HG02798 (cell line): ENCODE measurements around the gene FANCL.
"Not testable (repeated sequence)": the region's sequence is repeated elsewhere in the genome, so short reads cannot be mapped to it uniquely, and the experiment has no call there.

Experiments used
- ATAC-seq: cut with Tn5 transposase; IDR thresholded peaks from one replicate; pipeline ENCODE4 v1.9.1; 2021; ENCODE audit warnings: mild to moderate bottlenecking; ENCODE audit not compliant: unreplicated experiment, poor library complexity

FANCL gene

DNA sequence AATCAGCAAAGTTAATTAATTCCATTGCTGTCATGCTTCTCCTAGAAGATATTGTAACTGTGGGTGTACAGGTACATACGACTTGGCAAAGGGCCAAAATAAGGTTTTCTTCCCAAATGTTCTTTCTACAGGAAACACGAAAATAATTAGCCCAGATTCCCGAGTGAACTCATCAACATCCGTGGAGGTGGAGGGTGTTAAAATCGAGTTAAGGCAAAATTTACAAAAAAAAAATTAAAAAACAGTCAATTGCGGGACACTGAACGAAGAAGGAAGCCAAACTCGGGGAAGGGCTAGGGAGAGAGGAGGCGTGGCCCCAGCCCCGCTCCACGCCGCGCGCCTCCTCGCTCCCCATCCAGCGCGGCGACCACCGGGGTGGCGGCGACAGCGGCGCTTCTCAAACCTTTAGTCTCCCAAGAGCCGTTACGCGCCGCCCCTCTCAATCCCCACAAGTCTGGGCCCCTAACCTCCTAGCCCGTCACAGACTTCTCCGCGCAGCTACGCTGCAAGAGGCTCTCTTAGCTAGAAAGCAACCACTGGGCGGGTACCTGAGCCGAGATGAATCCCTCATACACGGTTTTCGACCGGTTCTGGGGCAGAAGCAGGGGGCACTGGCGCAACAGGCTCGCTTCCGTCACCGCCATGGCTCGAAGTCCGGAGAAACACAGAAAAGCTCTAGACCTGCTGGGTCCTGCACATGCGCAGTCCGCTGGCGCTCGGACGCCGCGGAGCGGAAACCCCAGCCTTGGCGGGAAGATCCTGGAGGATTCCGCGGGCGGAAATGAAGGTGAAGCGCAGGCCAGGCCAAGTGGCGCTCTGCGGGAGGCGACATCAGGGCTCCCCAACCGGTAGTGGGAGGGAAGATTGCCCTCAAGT is at the start of gene FANCL:
FANCL (minus strand) TSS at position 656 of the 876 bp plus-strand sequence; CDS start at position 644, 12 bp downstream.
- peak; percentile 85 for ATAC-seq

DNA sequence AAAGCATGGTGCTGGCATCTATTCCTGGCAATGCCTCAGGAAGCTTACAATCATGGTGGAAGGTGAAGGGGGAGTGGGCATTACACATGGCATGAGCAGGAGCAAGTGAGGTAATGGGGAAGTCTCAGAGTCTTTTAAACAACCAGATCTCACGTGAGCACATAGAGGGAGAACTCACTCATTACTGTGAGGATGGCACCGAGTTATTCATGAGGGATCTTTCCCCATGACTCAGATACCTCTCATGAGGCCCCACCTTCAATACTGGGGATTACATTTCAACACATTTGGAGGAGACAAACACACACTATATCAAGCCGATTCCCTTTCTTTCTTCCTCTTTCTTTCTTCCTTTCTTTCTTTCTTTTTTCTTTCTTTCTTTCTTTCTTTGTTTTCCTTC is 47.9 kb upstream of the FANCL start:
- ATAC-seq, result no peak

DNA sequence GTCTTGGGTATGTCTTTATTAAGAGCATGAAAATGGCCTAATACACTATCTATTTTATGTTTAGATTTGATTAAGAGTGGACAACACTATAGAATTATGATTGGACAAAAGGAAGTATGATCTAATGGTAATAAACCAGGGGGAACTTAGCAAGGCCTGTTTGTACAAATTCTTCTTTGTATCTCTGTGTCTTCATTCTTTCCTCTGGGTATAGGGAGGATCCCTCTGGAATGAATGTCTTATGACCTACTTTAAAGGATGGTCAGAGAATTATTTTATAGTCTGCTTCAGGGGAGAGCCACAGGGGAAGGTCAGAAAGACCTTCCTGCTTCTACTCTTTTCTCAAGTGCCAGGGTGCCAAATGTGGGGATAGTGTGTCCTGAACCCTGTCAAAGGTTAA is 42.8 kb upstream of the FANCL start:
- no peak for ATAC-seq

DNA sequence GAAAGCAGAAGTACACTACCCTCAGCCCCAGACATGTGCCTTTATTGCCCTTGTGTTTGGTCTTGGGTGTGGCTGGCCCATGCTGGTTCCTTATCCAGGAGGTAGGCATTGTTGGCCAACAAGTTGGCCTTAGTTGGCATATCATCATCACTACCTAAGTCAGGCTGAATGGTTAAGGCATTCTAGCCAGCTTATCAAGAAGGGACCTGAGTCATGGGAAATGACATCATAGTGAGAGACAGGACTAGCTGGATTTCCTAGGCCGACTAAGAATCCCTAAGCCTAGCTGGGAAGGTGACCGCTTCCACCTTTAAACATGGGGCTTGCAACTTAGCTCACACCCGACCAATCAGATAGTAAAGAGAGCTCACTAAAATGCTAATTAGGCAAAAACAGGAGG is 34.0 kb upstream of the FANCL start:
- not testable (repeated sequence) for ATAC-seq

DNA sequence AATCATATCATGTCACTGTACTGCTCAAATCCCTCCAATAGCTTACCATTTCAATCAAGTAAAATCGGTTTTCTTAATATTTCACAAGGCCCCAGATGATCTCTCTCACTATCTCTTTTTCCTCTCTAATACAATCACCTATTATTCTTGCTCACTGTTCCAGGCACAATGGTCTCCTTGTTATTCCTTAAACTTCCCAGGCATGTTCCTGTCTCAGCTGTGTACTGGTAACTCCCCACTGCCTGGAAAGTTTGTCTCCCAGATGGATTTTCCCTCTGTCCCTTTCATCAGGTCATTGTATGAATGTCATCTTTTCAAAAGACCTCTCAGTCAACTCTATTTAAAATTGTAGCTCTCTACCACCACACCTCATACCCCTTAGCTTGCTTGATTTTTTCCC is 30.7 kb upstream of the FANCL start:
- ATAC-seq, result no peak

DNA sequence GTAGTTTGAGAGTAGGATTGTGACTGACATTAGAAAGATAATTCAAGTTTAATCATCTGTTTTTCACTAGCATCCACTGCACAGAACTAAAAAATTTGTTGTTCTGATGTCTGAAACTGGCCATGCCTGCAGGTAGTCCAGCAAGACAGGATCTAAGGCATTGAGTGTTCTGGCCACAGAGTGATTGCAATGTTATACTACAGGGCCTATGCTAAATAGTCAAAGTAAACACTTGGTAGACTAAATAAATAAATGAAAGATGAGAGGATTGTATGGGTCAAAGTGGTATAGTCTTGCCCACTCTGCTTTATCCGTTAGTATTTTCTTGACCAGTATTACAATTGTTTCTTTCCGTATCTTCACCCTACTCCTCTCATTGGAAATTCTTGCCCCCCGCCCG is 27.6 kb upstream of the FANCL start:
- no peak for ATAC-seq

DNA sequence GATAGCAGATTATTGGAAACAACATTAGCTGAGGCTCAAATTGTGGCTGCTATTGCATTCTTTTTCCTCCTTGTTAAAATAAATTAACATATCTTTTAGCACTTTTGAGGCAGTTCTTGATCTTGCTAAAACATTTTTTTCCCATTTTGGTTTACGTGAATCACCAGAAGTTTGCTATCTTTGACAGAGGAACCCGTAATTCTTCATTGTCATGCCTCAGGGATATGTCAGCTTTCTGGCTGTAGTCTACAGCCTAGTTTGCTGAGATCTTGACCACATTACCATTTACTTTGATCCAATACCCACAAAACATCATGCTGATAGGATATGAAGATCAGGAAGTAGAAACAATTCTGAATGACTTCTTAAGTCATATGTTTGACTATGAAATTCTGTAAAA is 25.1 kb upstream of the FANCL start:
- ATAC-seq, result no peak

DNA sequence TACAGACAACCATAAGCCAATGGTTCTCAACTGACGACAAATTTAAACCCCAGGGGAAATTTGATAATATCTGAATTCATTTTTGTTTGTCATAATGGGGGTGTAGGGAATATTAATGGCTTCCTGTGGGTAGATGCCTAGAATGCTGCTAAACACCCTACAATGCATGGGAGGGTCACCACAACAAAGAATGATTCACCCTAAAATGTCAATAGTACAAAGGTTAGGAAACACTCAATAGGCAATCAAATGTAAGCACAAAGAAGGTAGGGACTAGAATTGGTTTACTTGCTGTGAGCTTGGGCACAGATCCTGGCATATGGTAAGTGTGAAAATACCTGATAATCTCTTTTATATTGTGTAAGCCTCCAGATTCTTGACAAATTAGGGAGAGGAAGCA is 20.1 kb upstream of the FANCL start:
- ATAC-seq, result no peak

DNA sequence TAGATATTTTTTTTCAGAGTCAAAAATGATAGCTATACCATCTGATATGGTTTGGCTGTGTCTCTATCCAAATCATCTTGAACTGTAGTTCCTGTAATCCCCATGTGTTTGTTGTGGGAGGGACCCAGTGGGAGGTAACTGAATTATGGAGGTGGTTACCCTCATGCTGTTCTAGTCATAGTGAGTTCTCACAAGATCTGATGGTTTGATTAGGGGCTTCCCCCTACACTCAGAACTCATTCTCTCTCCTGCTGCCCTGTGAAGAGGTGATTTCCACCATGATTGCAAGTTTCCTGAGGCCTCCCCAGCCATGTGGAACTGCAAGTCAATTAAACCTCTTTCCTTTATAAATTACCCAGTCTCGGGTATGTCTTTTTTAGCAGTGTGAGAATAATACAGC is 17.3 kb upstream of the FANCL start:
- peak; percentile 70 for ATAC-seq

DNA sequence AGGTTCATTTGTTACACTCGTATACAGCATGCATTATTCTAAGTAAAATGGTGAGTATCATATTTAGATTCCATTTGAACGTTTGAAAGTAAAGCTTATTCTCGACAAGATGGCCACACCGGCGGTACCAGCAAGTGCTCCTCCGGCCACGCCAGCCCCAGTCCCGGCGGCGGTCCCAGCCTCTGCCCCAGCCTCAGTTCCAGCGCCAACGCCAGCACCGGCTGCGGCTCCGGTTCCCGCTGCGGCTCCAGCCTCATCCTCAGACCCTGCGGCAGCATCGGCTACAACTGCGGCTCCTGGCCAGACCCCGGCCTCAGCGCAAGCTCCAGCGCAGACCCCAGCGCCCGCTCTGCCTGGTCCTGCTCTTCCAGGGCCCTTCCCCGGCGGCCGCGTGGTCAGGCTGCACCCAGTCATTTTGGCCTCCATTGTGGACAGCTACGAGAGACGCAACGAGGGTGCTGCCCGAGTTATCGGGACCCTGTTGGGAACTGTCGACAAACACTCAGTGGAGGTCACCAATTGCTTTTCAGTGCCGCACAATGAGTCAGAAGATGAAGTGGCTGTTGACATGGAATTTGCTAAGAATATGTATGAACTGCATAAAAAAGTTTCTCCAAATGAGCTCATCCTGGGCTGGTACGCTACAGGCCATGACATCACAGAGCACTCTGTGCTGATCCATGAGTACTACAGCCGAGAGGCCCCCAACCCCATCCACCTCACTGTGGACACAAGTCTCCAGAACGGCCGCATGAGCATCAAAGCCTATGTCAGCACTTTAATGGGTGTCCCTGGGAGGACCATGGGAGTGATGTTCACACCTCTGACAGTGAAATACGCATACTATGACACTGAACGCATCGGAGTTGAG is 10.4 kb upstream of the FANCL start:
- ATAC-seq, result not testable (repeated sequence)

DNA sequence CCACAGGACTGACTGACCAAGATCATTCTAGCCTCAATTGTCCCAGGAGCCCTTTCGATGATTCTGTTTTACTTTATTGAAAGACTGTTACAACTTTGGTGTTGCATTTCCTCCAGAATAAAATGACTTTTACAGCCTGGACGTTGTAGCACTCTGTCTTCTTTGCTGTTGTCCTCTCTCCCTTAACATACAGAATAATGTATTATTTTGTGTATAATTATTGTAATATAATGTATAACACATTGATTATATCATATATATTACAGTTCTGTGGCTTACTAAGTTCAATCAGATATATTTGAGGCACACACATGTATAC is 380 bp upstream of the FANCL start:
- ATAC-seq, result no peak

DNA sequence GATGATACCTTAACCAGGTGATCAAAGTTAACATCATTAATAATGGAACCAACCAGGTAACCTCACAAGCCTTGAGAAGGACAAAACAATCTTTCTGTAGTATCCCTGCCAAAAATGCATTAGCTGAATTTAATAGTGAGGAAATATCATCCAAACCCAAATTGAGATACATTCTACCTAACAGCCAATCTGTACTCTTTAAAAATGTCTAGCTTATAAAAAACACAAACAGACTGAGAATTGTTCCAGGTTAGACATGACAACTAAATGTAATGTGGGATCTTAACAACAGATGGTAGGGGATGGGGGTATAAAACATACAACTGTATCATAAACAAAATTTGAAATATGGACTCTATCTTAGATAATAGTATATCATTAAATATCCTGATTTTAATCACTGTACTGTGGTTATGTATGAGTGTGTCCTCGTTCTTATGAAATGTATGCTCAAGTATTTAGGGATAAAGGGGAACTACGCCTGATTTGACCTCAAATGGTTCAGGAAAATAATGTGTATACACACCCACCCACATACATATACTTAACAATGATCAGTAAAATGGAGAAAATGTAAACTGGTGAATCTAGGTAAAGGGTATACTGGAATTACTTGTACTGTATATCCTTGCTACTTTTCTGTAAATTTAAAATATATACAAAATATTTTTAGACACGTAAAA is 1.7 kb downstream of the FANCL start:
- no peak for ATAC-seq

DNA sequence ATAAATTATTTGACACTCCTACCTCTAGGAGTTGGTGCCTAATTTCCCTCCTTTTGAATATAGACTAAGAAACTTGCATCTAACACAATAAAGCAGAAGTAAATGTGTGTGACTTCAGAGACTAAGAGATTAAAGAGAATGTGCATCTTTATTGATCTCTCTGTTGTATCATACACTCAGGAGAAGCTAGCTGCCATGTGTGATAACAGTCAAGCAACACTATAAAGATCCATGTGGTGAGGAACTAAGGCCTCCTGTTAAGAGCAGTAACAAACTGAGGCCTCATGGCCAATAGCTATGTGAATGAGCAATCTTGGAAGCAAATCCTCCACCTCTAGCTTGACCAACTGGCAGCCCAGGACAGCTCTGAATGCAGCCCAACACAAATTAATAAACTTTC is 3.4 kb downstream of the FANCL start:
- peak; percentile 16 for ATAC-seq

DNA sequence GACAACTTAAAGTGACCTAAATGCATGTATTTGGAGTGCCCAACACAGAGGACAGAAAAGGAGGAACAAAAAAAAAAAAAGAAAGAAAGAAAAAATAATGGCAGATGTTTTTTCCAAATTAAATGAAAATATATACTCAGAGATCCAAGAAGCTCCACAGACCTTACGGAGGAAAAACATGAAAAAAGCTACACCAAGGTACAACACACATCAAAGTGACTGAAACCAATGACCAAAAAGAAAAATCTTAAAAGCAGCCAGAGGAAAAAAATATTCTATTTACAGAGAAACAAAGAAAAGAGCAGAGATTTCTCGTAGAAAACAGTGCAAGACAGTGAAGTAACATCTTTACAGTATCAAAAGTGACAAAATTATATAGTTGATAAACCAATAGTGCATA is 5.1 kb downstream of the FANCL start:
- no peak for ATAC-seq

DNA sequence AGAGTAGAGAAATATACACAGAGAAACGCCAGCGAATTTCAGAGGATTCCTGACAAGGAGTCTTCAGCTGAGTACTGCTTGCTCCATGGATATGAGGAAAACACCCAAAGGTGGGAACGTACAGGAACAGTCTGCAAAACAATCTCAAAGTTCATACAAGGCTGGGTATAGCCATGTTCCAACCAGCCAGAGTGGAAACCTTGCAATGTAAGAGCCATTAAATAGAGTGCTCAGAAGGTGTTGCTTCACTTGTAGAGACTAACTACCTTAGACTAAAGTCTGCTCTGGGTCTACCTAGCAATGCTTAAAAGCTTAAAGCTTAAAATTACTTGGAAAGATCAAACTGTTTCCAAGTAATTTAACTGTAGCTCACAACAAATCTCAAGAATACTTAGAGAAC is 6.0 kb downstream of the FANCL start:
- no peak for ATAC-seq

DNA sequence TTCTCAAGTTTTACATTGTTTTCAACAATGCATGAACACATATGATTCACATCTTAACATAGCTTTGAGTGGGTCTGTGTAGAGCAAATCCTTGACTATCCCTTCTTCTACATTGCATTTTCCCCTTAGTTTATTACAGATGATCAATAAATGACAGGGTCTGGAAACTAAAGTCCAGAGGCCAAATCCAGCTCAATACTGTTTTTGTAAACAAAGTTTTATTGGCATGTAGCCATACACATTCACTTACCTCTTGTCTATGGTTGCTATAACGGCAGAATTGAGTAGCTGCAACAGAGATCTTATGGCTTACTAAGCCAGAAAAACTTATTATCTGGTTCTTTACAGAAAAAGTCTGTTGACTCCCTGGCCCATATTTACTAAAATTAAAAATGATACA is 12.8 kb downstream of the FANCL start:
- ATAC-seq, result no peak

DNA sequence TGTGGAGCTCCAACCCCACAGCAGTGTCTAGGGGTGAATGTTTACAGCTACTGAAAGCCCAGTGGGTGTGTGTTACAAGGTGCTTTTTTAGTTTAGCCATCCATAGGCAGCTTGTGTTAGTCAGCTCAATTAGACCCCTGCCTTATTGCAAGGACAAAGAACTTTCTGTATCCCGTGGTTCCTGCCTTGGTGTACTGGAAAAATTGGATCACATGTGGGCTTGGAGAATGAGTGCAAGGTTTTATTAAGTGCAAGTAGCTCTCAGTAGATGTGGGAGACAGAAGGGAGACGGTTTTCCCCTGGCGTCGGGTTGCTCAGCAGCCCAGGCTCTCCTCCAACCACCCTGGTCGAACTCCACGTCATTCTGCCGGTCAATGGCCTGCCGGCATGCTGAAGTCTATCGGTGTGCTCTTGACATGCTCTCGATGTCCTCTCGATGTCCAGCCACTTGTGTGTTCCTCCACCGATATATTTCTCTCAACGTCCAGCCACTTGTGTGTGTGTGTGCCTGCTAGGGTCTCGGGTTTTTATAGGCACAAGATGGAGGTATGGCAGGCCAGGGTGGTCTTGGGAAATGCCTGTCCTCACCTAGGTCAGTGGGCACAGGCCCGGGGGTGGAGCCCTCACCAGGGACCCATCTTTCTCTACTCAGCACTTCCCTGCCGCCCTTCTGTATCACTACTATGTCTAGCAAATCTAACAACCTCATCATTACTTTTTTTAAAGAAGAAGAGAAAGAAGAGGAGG is 13.8 kb downstream of the FANCL start:
- no peak for ATAC-seq

DNA sequence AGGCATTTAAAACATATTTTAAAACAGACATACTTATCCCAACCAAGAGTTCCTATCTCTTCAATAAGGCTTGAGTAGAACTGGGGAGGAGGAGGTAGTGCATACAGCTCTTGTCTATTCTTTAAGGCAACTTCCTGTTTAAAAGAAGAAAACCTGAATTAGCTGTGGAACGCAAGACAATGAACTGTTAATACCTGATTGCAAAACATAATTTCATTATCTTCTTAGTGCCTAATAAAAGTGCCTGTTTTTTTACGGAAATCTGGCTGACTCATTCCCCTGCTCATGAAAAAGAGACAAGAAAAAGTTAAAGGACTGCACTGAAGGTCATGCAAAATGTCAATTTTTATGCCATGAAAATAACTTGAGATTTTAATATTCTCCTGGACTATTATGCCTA is 19.2 kb downstream of the FANCL start:
- no peak for ATAC-seq

DNA sequence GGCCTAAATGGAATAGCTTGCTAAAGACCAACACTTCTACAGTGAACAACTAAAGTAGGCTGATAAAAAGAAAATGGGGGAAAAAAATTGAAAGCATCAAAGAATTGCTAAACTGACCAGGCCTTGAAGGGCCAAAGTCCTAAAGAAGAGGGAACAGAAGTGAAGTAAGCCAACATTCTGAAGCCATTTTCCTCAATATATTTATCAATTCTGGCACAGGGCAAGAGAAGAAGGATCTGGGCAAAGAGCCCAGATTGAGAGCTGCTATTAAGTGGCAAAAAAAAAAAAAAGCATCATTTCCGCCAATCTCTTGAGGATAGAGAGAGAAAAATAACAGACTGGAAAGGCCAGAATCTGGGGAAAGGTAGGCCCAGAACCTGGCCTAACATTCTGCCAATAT is 25.7 kb downstream of the FANCL start:
- ATAC-seq, result no peak

DNA sequence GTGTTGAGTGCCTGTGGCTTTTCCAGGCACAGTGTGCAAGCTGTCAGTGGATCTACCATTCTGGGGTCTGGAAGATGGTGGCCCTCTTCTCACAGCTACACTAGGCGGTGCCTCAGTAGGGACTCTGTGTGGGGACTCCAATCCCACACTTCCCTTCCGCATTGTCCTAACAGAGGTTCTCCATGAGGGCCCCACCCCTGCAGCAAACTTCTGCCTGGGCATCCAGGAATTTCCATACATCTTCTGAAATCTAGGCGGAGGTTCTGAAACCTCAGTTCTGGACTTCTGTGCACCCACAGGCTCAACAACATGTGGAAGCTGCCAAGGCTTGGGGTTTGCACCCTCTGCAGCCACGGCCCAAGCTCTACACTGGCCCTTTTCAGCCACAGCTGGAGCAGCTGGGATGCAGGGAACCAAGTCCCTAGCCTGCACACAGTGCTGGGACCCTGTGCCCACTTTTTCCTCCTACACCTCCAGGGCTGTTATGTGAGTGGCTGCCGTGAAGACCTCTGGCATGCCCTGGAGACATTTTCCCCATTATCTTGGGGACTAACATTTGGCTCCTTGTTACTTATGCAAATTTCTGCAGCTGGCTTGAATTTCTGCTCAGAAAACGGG is 30.1 kb downstream of the FANCL start:
- ATAC-seq, result not testable (repeated sequence)
